Activated B cell treated with CpG ODN at 0.5 μM for 24 hours (primary cell): Measurements from ENCODE around the gene PRRG3. TPM values are rescaled to one million over a fixed set of nuclear protein-coding genes. Genes with fewer than 3 reads are reported as not detected.

Experiments used
- total RNA-seq: library from RNA; stranded (reverse); gene quantifications from 2 replicates; pipeline ENCODE4 v1.2.3, GENCODE V29; 2022

PRRG3 gene
- total RNA-seq, 1 donor from 2014 or later = not detected

Other genes with a start within 250 kb of the PRRG3 start
- gene PASD1, start 131.8 kb upstream of the PRRG3 start, total RNA-seq = not detected in 2 replicates
- gene FATE1, start 20.6 kb downstream of the PRRG3 start, total RNA-seq = not detected in 2 replicates
- not detected in 2 replicates for gene CNGA2, start 39.3 kb downstream of the PRRG3 start, total RNA-seq
- not detected in 2 replicates for gene MAGEA4, start 217.4 kb downstream of the PRRG3 start, total RNA-seq